Thyroid gland (tissue), 4 donors: Measurements from ENCODE around the gene MAD1L1. TPM values are rescaled to one million over a fixed set of nuclear protein-coding genes. Genes with fewer than 3 reads are reported as not detected.

Experiments
- DNase-seq, 2 donors: peaks; one replicate each; pipeline ENCODE4 v3.0.0-alpha.2; 2019
- H3K27ac ChIP-seq, 3 donors: fragments of 200-600 bp; sonication (generic); 1 replicate in 2 of 3; 2 replicates in 1 of 3; pipeline ENCODE4 v1.5.1; 2016 to 2019; ENCODE audit warnings: mild to moderate bottlenecking in 1 of 3, moderate library complexity in 1 of 3
- H3K27me3 ChIP-seq: fragments of 200-600 bp; sonication (generic); one replicate; pipeline ENCODE4 v1.5.1; 2019
- H3K36me3 ChIP-seq, 2 donors: fragments of 200-600 bp; sonication (generic); one replicate each; pipeline ENCODE4 v1.5.1; 2016 to 2019
- H3K4me1 ChIP-seq, 2 donors: fragments of 200-600 bp; sonication (generic); one replicate each; pipeline ENCODE4 v1.5.1; 2017 to 2019
- H3K4me3 ChIP-seq, 3 donors: fragments of 200-600 bp; sonication (generic); replicated peaks in 1 of 3; 1 replicate in 2 of 3; 2 replicates in 1 of 3; pipeline ENCODE4 v1.5.1; 2016; ENCODE audit warnings: mild to moderate bottlenecking in 1 of 3
- H3K9me3 ChIP-seq: fragments of 200-600 bp; sonication (generic); one replicate; pipeline ENCODE4 v1.5.1; 2017
- POLR2A ChIP-seq, 2 donors: fragments of 450-650 bp; IDR thresholded peaks; one replicate each; pipeline ENCODE4 v1.6.1; 2017; ENCODE audit warnings: antibody characterized with exemption in 2 of 2, mild to moderate bottlenecking in 2 of 2, moderate library complexity in 1 of 2
- WGBS, 2 donors: methylation state at CpG; one replicate each; pipeline ENCODE4 v1.1.5; 2017; 5-methylcytosine and 5-hydroxymethylcytosine counted together
- intact Hi-C: fragments of 100-400 bp; cut with DNase I; formaldehyde crosslinking; loops from one replicate; pipeline ENCODE4 v1.15.1; 2023
- total RNA-seq, 4 donors: library from RNA; depleted of rRNA; stranded (reverse); fragments of >200 nt; gene quantifications; one replicate each; pipeline ENCODE4 v1.2.3, GENCODE V29; 2016
- TF ChIP-seq, protein P1 (sequence below), 6 experiments: fragments of 200-600 bp in 3 of 6; fragments of 450-650 bp in 3 of 6; sonication (generic) in 3 of 6; IDR thresholded peaks; one replicate each; pipeline ENCODE4 v1.5.1; 2016 to 2019; ENCODE audit warnings: antibody characterized with exemption in 6 of 6, mild to moderate bottlenecking in 2 of 6, inconsistent platforms in 1 of 6, moderate library complexity in 1 of 6

The MAD1L1 gene
- total RNA-seq, 4 donors from 2014 or later: 27.4 to 38.6 (median 33.9) TPM

DNA sequence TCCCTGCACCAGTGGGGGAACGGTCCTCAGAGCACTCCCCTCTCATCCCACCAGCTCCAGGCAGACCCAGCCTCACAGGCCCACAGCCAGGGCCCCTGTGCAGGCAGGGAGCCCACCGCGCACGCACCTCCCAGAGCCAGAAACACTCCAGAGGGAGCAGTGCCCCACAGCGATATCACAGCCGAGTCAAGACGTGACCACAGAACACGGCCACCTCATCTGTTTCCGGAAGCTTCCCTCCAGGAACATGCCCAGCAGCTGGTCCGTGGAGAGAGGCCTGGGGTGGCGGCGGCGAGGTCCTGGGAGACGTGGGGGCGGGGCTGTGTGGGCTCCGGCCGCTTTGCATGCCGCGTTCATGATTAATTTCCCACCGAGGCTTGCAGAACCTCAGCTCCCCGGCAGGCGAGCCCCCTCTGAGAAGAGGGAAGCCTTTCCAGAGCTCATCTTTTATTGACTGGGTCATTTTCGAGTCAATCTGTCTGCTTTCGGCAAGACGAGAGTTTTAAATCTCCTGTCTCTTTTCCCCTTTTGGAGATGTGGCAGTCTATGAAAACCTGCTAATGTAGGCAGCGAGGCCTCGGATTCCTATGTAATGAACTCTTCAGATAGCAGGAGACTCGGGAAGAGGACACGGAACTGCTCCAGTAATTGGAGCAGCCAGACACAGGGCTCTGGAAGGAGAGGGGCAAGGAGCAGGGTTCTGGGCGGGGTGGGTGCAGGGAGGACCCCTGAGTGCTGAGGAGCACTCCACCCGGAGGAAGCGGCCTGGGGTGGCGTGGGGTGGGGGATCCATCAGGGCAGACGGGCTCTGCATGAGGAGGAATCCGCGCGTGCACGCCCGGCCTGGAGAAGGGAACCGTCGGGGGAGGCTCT lies 319.9 kb downstream of the MAD1L1 start:
- Histone ChIP-seq H3K27ac (no peak overlapping the region), H3K27me3 (no peaks in the 10 kb centered on the region), H3K9me3 (no peaks in the 10 kb centered on the region), H3K4me1 (no peaks in the 10 kb centered on the region), H3K4me3 (no peak overlapping the region), H3K36me3 (no peaks in the 10 kb centered on the region)
- 80 to 82% methylated on average over 27 to 33 of the region's 41 CpGs for WGBS, 2 donors
- DNase-seq: no peak
- TF ChIP-seq, protein P1, sequence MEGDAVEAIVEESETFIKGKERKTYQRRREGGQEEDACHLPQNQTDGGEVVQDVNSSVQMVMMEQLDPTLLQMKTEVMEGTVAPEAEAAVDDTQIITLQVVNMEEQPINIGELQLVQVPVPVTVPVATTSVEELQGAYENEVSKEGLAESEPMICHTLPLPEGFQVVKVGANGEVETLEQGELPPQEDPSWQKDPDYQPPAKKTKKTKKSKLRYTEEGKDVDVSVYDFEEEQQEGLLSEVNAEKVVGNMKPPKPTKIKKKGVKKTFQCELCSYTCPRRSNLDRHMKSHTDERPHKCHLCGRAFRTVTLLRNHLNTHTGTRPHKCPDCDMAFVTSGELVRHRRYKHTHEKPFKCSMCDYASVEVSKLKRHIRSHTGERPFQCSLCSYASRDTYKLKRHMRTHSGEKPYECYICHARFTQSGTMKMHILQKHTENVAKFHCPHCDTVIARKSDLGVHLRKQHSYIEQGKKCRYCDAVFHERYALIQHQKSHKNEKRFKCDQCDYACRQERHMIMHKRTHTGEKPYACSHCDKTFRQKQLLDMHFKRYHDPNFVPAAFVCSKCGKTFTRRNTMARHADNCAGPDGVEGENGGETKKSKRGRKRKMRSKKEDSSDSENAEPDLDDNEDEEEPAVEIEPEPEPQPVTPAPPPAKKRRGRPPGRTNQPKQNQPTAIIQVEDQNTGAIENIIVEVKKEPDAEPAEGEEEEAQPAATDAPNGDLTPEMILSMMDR (IDR thresholded peaks at IDR 0.05): no peak
- TF ChIP-seq POLR2A (IDR thresholded peaks at IDR 0.05): no peak
- intact Hi-C loops: no loop called here

DNA sequence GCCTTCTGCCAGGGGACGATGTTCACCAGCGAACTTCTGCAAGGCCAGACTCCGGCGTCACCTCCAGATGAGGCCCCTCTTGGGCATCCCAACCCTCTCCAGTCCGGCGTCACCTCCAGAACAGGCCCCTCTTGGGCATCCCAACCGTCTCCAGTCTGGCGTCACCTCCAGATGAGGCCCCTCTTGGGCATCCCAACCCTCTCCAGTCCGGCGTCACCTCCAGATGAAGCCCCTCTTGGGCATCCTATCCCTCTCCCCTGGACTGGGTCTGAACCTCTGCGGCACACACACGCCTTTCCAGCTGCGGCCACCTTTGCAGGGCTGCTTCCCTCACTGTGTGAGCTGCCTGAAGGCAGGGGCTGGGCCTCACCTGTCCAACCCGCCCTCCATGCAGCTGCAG lies 321.2 kb downstream of the MAD1L1 start:
- no peak overlapping the region for H3K27ac ChIP-seq
- DNase-seq: no peak
- WGBS, 2 donors: 90 to 92% methylated on average over 13 to 14 of the region's 14 CpGs
- no peak for TF ChIP-seq POLR2A (IDR thresholded peaks at IDR 0.05)
- TF ChIP-seq, protein P1 (IDR thresholded peaks at IDR 0.05): no peak
- intact Hi-C loops: no loop called here
- no peaks in the 10 kb centered on the region for H3K9me3 ChIP-seq
- no peaks in the 10 kb centered on the region for H3K36me3 ChIP-seq
- H3K4me3 ChIP-seq: no peak overlapping the region
- H3K27me3 ChIP-seq: no peaks in the 10 kb centered on the region
- H3K4me1 ChIP-seq: no peaks in the 10 kb centered on the region

DNA sequence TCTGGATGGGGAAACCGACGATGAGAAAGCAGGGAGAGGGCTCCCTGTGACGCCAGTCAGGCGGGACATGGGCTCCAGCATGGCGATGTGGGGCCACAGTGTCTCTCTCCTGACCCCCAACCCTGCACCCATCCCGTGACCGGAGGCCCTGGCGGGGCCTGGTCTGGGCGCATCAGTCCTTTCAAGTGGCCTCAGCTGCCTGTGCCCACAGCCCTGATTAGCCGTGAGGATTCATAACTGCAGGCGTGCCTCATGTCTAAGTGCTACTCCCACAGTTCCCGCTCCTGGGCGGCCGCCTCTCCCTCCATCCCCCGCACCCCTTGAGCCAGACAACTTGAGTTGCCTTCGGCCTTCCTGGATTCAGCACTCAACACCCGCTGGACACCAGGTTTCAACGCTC lies 321.9 kb downstream of the MAD1L1 start:
- H3K27me3 ChIP-seq: no peaks in the 10 kb centered on the region
- 89 to 92% methylated on average over 13 to 18 of the region's 18 CpGs for WGBS, 2 donors
- H3K36me3 ChIP-seq: no peaks in the 10 kb centered on the region
- DNase-seq: no peak
- intact Hi-C loops: no loop called here
- TF ChIP-seq POLR2A (IDR thresholded peaks at IDR 0.05): no peak
- TF ChIP-seq, protein P1 (IDR thresholded peaks at IDR 0.05): no peak
- no peak overlapping the region for H3K27ac ChIP-seq
- H3K4me1 ChIP-seq: no peaks in the 10 kb centered on the region
- H3K4me3 ChIP-seq: no peak overlapping the region
- H3K9me3 ChIP-seq: no peaks in the 10 kb centered on the region

DNA sequence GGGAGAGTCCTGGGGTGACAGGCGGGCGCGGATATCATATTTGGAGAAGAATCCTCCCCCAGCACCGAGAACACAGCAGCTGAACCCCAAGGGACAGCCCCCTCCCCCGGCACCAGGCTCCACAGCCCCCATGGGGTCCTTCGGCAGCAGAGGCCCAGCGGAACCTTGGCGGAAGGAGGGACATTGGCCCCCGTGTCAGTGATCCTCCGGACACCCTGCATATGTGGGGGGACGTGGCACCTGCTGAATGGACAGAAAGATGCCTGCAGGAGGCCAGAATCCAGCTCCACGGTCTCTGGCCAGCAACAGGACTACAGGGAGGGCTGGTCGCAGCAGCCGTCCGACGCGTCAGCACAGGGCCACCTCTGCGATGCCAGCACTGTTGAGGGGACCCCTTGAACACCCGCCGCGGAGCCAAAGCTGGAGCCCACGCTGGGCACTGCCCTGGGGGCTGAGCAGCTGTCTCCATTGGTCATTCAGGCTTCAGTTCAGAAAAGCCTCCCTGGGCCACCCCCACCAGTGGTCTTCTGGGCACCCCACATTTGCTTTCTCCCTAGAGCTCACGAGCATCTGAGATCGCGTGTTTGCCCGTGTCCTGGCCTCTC lies 322.6 kb downstream of the MAD1L1 start:
- 90 to 97% methylated on average over 15 to 18 of the region's 26 CpGs for WGBS, 2 donors
- Histone ChIP-seq H3K9me3 (no peaks in the 10 kb centered on the region), H3K27ac (no peak overlapping the region), H3K4me3 (no peak overlapping the region), H3K36me3 (no peaks in the 10 kb centered on the region), H3K27me3 (no peaks in the 10 kb centered on the region), H3K4me1 (no peaks in the 10 kb centered on the region)
- intact Hi-C loops: no loop called here
- no peak for DNase-seq
- no peak for TF ChIP-seq POLR2A (IDR thresholded peaks at IDR 0.05)
- TF ChIP-seq, protein P1 (IDR thresholded peaks at IDR 0.05): no peak

DNA sequence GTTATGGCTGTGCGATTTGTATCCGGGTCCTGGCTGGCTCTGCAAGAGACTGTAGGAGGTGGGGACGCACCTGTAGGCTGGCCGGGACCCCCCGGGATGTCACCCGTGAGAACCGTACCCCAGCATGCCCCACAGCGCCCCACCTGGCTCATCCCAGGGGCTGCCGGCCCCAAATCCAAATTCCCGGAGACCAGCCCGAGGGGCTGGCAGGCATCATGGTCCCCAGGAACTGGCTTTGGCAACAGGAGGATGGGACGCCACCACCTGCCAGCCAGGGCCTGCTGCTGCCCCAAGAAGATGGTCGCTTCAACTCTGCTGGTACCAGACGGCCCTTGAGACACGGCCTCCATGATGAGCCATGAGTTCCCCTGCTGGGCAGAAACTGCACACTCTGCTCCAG lies 323.3 kb downstream of the MAD1L1 start:
- intact Hi-C loops: no loop called here
- H3K36me3 ChIP-seq: no peaks in the 10 kb centered on the region
- H3K4me1 ChIP-seq: no peaks in the 10 kb centered on the region
- no peak overlapping the region for H3K27ac ChIP-seq
- no peak for DNase-seq
- no peaks in the 10 kb centered on the region for H3K9me3 ChIP-seq
- TF ChIP-seq, protein P1 (IDR thresholded peaks at IDR 0.05): no peak
- no peak for TF ChIP-seq POLR2A (IDR thresholded peaks at IDR 0.05)
- no peaks in the 10 kb centered on the region for H3K27me3 ChIP-seq
- 94 to 98% methylated on average over 5 to 6 of the region's 15 CpGs for WGBS, 2 donors
- H3K4me3 ChIP-seq: no peak overlapping the region
